Right atrium auricular region (tissue), 2 donors: ENCODE results near the gene PDK2. TPM values are rescaled to one million over a fixed set of nuclear protein-coding genes. Genes with fewer than 3 reads are reported as not detected.

Experiments
- DNase-seq: peaks from one replicate; pipeline ENCODE4 v3.0.0-alpha.2; 2019; ENCODE audit warnings: low spot score
- H3K27ac ChIP-seq, 2 donors: fragments of 200-600 bp; sonication (generic); 1 replicate in 1 of 2; 2 replicates in 1 of 2; pipeline ENCODE4 v1.5.1; 2016 to 2019
- H3K27me3 ChIP-seq, 2 donors: fragments of 200-600 bp; sonication (generic); one replicate each; pipeline versions ENCODE4 v1.5.1 to v1.6.0; 2017 to 2019
- H3K36me3 ChIP-seq: fragments of 200-600 bp; sonication (generic); one replicate; pipeline ENCODE4 v1.5.1; 2016
- H3K4me1 ChIP-seq, 2 donors: fragments of 200-600 bp; sonication (generic); one replicate each; pipeline versions ENCODE4 v1.5.1 to v1.6.0; 2017 to 2019
- H3K4me3 ChIP-seq, 2 donors: fragments of 200-600 bp; sonication (generic); 1 replicate in 1 of 2; 2 replicates in 1 of 2; pipeline ENCODE4 v1.5.1; 2017 to 2019; ENCODE audit warnings: mild to moderate bottlenecking in 1 of 2, moderate library complexity in 1 of 2
- H3K9me3 ChIP-seq, 2 donors: fragments of 200-600 bp; sonication (generic); one replicate each; pipeline ENCODE4 v1.5.1; 2019
- total RNA-seq, 2 donors: library from RNA; depleted of rRNA; stranded (reverse); fragments of >200 nt; gene quantifications; one replicate each; pipeline ENCODE4 v1.1.0, GENCODE V29; 2016
- TF ChIP-seq, protein P1 (sequence below), 2 donors: fragments of 200-600 bp; sonication (generic); IDR thresholded peaks; one replicate each; pipeline ENCODE4 v1.5.1; 2019; ENCODE audit warnings: antibody characterized with exemption in 2 of 2

PDK2 gene
- total RNA-seq, 2 donors from 2014 or later, result 186 to 214 TPM

DNA sequence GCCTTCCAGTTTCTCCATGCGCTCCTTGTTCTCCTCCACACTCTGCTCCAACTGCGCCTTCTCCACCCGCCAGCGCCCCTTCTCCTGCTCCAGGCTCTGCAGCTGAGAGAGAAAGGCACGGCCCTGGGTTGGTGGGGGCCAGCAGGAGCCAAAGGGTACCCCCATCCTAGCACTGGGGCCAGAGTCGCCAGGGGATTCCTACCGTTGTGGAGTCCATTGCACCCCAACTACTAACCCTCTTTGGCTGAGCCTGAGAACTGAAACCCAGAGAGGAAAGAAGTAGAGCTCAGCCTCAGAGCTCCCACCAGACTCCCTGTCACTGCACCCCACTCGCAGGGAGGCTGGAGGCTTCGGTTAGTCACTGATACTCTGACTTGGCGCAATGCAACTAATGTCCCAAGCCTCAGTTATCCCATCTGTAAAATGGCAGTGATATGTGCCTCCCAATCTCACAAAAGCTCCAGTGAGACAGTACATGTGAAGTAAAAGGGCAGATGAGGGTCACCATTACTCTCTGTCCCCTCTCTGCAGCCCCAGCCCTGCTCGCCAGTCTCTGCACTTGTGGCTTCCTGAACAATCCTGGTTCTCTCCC lies 41.0 kb downstream of the PDK2 start:
- DNase-seq, result no peak
- Histone ChIP-seq H3K27me3 (no peaks in the 10 kb centered on the region), H3K27ac (no peak overlapping the region), H3K36me3 (peaks cover 71% of the 10 kb centered on the region), H3K4me1 (peaks cover 0 to 44% of the 10 kb centered on the region in 2 donors), H3K4me3 (no peak overlapping the region), H3K9me3 (no peaks in the 10 kb centered on the region)
- TF ChIP-seq, protein P1, sequence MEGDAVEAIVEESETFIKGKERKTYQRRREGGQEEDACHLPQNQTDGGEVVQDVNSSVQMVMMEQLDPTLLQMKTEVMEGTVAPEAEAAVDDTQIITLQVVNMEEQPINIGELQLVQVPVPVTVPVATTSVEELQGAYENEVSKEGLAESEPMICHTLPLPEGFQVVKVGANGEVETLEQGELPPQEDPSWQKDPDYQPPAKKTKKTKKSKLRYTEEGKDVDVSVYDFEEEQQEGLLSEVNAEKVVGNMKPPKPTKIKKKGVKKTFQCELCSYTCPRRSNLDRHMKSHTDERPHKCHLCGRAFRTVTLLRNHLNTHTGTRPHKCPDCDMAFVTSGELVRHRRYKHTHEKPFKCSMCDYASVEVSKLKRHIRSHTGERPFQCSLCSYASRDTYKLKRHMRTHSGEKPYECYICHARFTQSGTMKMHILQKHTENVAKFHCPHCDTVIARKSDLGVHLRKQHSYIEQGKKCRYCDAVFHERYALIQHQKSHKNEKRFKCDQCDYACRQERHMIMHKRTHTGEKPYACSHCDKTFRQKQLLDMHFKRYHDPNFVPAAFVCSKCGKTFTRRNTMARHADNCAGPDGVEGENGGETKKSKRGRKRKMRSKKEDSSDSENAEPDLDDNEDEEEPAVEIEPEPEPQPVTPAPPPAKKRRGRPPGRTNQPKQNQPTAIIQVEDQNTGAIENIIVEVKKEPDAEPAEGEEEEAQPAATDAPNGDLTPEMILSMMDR (IDR thresholded peaks at IDR 0.05), result no peak

DNA sequence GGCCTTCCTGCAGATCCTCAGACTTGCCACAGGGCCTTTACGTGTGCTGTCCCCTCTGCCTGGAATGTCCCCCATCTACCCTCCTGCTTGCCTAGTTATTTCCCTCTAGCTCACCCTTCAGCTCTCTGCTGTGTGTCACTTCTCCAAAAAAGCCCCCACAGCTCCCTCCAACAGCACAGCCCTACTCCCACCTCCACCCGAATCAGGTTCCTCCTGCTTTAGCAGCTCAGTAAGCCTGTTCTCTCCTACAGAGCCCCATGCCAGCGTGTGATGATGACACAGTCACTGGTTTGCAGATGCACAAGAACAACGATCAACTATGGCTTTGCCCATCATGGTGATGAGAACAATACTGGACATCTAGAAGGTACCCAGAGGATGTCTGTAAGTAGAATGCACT lies 41.9 kb downstream of the PDK2 start:
- TF ChIP-seq, protein P1 (IDR thresholded peaks at IDR 0.05), result no peak
- Histone ChIP-seq H3K4me3 (no peak overlapping the region), H3K27me3 (no peaks in the 10 kb centered on the region), H3K27ac (no peak overlapping the region), H3K36me3 (peaks cover 78% of the 10 kb centered on the region), H3K4me1 (peaks cover 0 to 51% of the 10 kb centered on the region in 2 donors), H3K9me3 (no peaks in the 10 kb centered on the region)
- no peak for DNase-seq

DNA sequence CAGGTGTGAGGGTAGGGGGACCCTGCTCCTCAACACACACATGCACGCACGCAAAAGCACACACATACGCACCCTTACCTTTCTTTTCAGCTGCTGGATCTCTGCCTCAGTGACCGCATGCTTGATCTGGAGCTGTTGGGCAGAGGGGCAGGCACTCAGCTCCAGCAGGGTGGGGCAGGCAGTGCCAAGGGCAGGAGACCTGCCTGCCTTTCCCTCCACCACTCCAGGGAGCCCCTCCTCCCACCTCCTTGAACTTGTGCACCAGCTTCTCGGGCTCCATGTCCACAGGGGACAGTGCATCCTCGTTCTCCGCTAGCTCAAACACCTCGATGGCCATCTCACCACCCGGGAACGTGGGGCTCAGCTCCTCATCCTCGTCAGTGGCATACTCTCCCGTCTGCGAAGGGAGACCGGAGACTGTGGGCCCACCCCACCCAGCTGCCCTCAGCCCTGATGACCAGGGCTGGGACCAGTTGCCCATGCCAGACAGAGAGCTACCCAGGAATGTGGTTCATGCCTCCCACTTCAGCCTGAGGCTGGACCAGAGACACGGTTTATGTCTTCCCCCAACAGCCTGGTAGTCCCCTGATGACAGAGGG lies 44.1 kb downstream of the PDK2 start:
- Histone ChIP-seq H3K27ac (no peak overlapping the region), H3K36me3 (peaks cover 96% of the 10 kb centered on the region)

DNA sequence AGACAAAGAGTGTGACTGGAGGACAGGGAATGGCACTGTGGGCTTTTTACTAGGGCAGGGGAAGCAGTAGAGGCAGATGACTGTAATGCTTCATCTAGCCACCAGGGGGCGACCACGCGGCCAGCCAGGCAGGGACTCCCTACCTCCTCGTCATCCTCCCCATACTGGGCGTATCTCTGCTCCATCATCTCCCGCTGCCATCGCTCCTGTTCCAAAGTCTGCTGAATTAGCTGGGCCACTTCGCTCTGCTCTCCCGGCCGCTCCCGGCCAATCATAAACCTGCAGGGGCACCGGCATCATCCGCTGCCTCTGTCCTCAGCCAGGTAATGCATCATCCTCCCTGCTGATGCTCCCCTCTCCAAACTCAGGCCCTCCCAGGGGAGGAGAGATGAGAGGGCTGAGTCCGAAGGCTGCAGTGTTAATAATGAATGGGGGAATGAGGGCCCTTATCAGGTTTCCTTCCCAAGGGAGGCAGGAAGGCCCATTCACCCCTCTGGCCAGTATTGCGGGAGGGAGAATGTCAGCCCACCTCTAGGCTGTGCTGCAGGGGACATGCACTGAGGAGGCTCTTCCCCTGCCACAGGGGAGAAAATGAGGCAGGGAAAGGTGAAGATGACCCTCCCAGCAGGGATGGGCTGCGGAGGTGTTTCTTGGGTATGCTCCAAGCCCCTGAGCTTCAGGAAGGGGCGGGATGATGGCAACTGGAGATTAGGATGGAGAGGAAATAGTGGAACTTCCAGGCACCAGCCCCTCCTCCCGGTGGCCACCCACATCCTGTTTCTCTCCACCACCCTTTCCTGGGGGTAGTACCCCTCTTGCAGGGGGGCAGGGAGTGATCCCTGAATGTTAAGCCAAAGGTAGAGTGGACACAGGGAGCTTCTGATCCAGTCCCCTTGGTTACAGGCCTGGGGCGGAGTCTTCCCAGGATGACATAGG lies 45.1 kb downstream of the PDK2 start:
- peak; percentile 81 for DNase-seq
- TF ChIP-seq, protein P1 (IDR thresholded peaks at IDR 0.05), result peak; percentile 92 to 96
- Histone ChIP-seq H3K27ac (peak overlapping the region in 1 of 2 donors; percentile 26), H3K4me3 (no peak overlapping the region), H3K27me3 (no peaks in the 10 kb centered on the region), H3K4me1 (peaks cover 0 to 42% of the 10 kb centered on the region in 2 donors), H3K9me3 (no peaks in the 10 kb centered on the region), H3K36me3 (peaks cover 95% of the 10 kb centered on the region)

More for the DNA sequence above, 44.1 kb downstream of the PDK2 start:
- no peaks in the 10 kb centered on the region for H3K27me3 ChIP-seq
- no peak overlapping the region for H3K4me3 ChIP-seq
- H3K4me1 ChIP-seq, result peaks cover 0 to 41% of the 10 kb centered on the region in 2 donors
- TF ChIP-seq, protein P1 (IDR thresholded peaks at IDR 0.05), result no peak
- H3K9me3 ChIP-seq, result no peaks in the 10 kb centered on the region
- no peak for DNase-seq

DNA sequence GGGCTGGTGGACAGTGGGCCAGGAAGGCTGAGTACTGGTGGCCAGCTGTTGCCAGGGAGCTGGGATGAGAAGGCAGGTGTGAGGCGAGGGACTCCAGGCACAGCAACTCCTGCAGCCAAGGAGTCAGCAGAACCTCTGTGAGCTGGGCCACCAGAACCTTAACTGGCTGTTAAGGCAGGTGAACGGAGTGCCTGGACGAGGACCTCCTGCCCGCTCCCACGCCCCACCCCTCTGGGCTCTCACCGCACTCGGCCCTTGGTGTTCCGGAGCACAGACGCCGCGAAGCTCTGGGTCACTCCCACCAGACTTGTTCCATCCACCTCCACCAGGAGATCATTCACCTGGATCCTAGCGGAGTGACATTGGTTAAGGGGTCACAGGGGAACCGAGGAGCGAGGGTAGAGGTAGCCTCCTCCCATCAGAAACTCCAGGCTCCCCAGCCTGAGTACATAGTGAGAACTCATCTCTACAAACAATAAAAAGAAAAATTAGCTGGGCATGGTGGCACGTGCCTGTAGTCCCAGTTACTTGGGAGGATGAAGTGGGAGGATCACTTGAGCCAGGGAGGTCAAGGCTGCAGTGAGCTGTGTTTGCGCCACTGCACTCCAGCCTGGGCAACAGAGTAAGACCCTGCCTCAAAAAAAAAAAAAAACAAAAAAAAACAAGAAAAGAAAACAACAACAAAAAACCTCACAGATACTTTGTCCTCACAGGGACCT lies 46.0 kb downstream of the PDK2 start:
- Histone ChIP-seq H3K4me3 (no peak overlapping the region), H3K27me3 (no peaks in the 10 kb centered on the region), H3K4me1 (peaks cover 0 to 52% of the 10 kb centered on the region in 2 donors), H3K27ac (peak overlapping the region; percentile 6 to 16), H3K36me3 (peaks cover 85% of the 10 kb centered on the region), H3K9me3 (no peaks in the 10 kb centered on the region)
- TF ChIP-seq, protein P1 (IDR thresholded peaks at IDR 0.05), result no peak
- no peak for DNase-seq
